ENCODE data around the gene LRFN3.

The LRFN3 gene

GRCh38 chr19:35915443-35915842 is 20.7 kb upstream of the LRFN3 start:
- TF ChIP-seq POLR2A (IDR thresholded peaks at IDR 0.05; ENCODE audit: low read depth, low read length) (no peak), SPI1 (IDR thresholded peaks at IDR 0.05; ENCODE audit: low read depth, low read length) (peak; percentile 58; the same call in 1 of the 2 replicates)
- peak; percentile 48 for FAIRE-seq
- no peak for DNase-seq (ENCODE audit: insufficient read length, low spot score)

GRCh38 chr19:35919306-35919705 is 16.9 kb upstream of the LRFN3 start:
- TF ChIP-seq POLR2AphosphoS5 (IDR thresholded peaks at IDR 0.05; ENCODE audit: low read depth, low read length) (no peak), POLR2A (IDR thresholded peaks at IDR 0.05; ENCODE audit: low read depth, low read length) (no peak), TAF1 (IDR thresholded peaks at IDR 0.05; ENCODE audit: low read depth, low read length) (no peak), SPI1 (IDR thresholded peaks at IDR 0.05; ENCODE audit: low read depth, low read length) (no peak), POU2F2 (IDR thresholded peaks at IDR 0.05; ENCODE audit: low read depth, low read length) (no peak), PAX5 (IDR thresholded peaks at IDR 0.05; ENCODE audit: insufficient read depth, low read length, severe bottlenecking) (no peak)
- no peak for FAIRE-seq
- DNase-seq (ENCODE audit: insufficient read length, low spot score): no peak

DNA sequence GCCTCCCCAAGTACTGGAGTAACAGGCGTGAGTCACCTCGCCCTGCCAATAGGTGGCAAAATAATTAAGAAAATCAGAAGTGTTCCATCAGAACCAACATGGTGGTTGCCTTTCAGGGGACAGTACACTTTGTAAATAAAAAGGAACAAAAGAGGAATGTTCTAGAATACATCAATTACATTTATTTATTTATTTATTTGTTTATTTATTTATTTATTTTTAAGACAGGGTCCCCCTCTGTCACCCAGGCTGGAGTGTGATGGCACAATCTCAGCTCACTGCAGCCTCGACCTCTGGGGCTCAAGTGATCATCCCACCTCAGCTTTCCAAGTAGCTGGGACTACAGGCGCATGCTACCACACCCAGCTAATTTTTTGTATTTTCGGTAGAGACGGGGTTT is 15.2 kb upstream of the LRFN3 start:
- DNase-seq (ENCODE audit: insufficient read length, low spot score) (no peak), FAIRE-seq (no peak)
- TF ChIP-seq POLR2A (IDR thresholded peaks at IDR 0.05; ENCODE audit: low read depth, low read length) (no peak), POU2F2 (IDR thresholded peaks at IDR 0.05; ENCODE audit: low read depth, low read length) (no peak), SPI1 (IDR thresholded peaks at IDR 0.05; ENCODE audit: low read depth, low read length) (no peak), TAF1 (IDR thresholded peaks at IDR 0.05; ENCODE audit: low read depth, low read length) (no peak), POLR2AphosphoS5 (IDR thresholded peaks at IDR 0.05; ENCODE audit: low read depth, low read length) (no peak), PAX5 (IDR thresholded peaks at IDR 0.05; ENCODE audit: insufficient read depth, low read length, severe bottlenecking) (no peak)

- DNase-seq (ENCODE audit: insufficient read length, low spot score): no peak
- FAIRE-seq: no peak
- no peak for TF ChIP-seq POLR2A (IDR thresholded peaks at IDR 0.05; ENCODE audit: low read depth, low read length)
- TF ChIP-seq SPI1 (IDR thresholded peaks at IDR 0.05; ENCODE audit: low read depth, low read length): no peak
- no peak for TF ChIP-seq TAF1 (IDR thresholded peaks at IDR 0.05; ENCODE audit: low read depth, low read length)
- TF ChIP-seq POLR2AphosphoS5 (IDR thresholded peaks at IDR 0.05; ENCODE audit: low read depth, low read length): no peak
- no peak for TF ChIP-seq PAX5 (IDR thresholded peaks at IDR 0.05; ENCODE audit: insufficient read depth, low read length, severe bottlenecking)
- TF ChIP-seq POU2F2 (IDR thresholded peaks at IDR 0.05; ENCODE audit: low read depth, low read length): no peak
Measured at GRCh38 chr19:35925501-35925900, 10.7 kb upstream of the LRFN3 start.

DNA sequence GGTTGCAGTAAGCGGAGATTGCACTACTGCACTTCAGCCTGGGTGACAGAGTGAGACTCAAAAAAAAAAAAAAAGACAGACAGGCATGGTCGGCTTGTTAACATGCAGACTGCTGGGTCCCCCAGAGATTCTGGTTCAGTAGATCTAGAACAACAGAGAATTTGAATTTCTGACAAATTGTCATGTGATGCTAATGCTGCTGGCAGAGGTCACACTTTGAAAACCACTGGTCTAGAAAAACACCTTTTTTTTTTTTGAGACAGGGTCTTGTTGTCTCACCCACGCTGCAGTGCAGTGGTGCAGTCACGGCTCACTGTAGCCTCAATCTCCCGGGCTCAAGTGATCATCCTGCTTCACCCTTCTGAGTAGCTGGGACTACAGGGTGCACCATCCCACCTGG is 7.7 kb upstream of the LRFN3 start:
- DNase-seq (ENCODE audit: insufficient read length, low spot score) (no peak), FAIRE-seq (no peak)
- TF ChIP-seq SPI1 (IDR thresholded peaks at IDR 0.05; ENCODE audit: low read depth, low read length) (no peak), PAX5 (IDR thresholded peaks at IDR 0.05; ENCODE audit: insufficient read depth, low read length, severe bottlenecking) (no peak)

DNA sequence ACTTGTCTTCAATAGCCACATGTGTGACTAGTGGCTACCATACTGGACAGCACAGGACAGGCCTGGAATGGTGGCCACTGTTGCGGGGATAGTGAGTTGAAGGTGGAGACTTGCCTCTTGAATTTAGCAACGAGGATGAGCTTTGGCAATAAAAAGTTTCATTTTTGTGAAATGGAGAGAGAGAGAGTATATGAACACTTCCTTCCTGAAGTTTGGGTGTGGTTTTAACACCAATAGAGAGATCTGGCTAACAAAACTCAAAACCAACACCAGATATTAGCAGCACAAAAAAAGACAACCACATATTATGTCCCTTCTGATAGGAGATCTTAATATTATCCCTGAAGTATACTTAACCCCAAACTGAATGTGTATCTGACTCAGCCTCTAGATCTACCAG is 6.3 kb upstream of the LRFN3 start:
- FAIRE-seq (peak; percentile 63), DNase-seq (ENCODE audit: insufficient read length, low spot score) (no peak)
- TF ChIP-seq TAF1 (IDR thresholded peaks at IDR 0.05; ENCODE audit: low read depth, low read length): no peak
- TF ChIP-seq SPI1 (IDR thresholded peaks at IDR 0.05; ENCODE audit: low read depth, low read length): peak; percentile 21; the same call in 1 of the 2 replicates

DNA sequence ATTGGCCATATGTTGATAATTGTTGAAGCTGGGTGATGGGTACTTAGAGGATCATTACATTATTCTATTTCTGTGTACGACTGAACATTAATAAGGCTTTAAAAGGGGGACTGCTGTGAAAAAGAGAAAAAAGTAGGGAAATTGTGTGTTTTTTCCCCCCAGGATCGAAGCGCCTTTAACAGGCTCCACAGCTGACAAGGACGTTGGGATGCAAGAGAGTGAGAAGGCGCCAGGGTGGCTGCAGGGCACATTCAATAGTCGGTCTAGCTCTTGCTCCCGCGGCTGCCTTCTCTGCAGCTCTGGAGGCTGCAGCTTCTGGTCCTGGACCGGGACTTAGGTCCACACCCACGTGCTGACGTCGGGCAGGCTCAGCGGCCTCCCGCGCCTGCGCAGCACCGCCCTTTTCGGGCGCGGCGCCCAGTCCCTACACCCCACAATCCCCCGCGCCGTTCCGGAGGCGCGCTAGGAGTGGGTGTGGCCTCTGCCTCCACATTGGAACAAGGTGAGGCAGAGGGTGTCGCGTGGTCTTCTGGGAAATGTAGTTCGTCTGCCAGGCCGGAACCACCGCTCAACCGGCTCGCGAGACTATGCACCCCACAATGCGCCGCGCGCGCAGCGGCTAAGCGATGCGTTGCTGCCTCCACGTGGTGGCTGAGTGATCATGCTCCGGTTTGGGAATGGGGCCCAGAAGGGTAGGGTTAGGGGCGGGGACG is 4.9 kb upstream of the LRFN3 start:
- FAIRE-seq: peak; percentile 100

DNA sequence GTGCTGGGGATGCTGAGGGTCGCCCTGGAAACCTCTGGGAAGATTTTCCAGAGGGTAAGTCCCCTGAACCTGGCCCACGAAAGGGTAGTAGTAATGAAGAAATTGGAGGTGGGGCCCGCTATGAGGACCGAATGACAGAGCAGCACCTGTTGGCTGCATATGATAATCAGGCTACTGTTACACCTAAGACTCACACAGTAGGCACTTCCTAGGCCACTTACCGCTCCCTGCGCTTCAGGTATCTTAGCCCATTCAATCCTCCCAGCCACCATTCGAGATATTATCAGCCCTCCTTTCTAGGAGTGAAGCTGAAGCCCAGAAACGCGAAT is 4.3 kb upstream of the LRFN3 start:
- no peak for DNase-seq (ENCODE audit: insufficient read length, low spot score)
- TF ChIP-seq PAX5 (IDR thresholded peaks at IDR 0.05; ENCODE audit: insufficient read depth, low read length, severe bottlenecking) (no peak), TAF1 (IDR thresholded peaks at IDR 0.05; ENCODE audit: low read depth, low read length) (no peak), POU2F2 (IDR thresholded peaks at IDR 0.05; ENCODE audit: low read depth, low read length) (no peak), SPI1 (IDR thresholded peaks at IDR 0.05; ENCODE audit: low read depth, low read length) (no peak), POLR2AphosphoS5 (IDR thresholded peaks at IDR 0.05; ENCODE audit: low read depth, low read length) (no peak)
- no peak for FAIRE-seq

More for the DNA sequence above, 4.9 kb upstream of the LRFN3 start:
- TF ChIP-seq TAF1 (IDR thresholded peaks at IDR 0.05; ENCODE audit: low read depth, low read length) (peak; percentile 93), POU2F2 (IDR thresholded peaks at IDR 0.05; ENCODE audit: low read depth, low read length) (peak; percentile 67; the same call in 1 of the 2 replicates), PAX5 (IDR thresholded peaks at IDR 0.05; ENCODE audit: insufficient read depth, low read length, severe bottlenecking) (peak; percentile 78), POLR2AphosphoS5 (IDR thresholded peaks at IDR 0.05; ENCODE audit: low read depth, low read length) (peak; percentile 98), POLR2A (IDR thresholded peaks at IDR 0.05; ENCODE audit: low read depth, low read length) (peak; percentile 98), SPI1 (IDR thresholded peaks at IDR 0.05; ENCODE audit: low read depth, low read length) (no peak)
- DNase-seq (ENCODE audit: insufficient read length, low spot score): peak; percentile 97

GRCh38 chr19:35932291-35932936 is 3.8 kb upstream of the LRFN3 start:
- no peak for DNase-seq (ENCODE audit: insufficient read length, low spot score)
- FAIRE-seq: no peak

DNA sequence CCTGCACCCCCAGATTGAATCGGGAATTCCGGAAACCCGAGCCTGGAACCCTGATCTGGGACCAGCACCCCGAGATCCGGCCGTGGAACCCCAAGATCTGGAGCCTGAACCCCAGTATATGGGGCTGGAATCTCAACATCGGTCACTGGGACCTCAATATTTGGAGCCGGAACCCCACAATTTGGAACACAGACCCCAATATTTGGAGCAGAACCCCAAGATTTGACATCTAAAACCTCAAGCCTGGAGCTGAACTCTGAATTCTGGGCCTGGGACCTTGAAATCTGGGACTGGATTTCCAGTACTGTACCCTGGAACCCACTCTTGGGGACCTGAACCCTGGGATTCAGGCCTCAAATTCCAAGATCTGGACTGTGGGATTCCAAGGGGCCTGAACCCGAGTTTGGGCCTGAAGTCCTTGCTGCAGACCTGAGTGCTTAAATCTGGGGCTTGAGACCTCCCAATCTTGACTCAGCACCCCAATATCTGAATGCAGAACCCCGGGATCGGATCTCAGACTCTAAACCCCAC is 629 bp downstream of the LRFN3 start:
- FAIRE-seq: no peak
- no peak for DNase-seq (ENCODE audit: insufficient read length, low spot score)
- TF ChIP-seq TAF1 (IDR thresholded peaks at IDR 0.05; ENCODE audit: low read depth, low read length) (no peak), POLR2AphosphoS5 (IDR thresholded peaks at IDR 0.05; ENCODE audit: low read depth, low read length) (no peak), POLR2A (IDR thresholded peaks at IDR 0.05; ENCODE audit: low read depth, low read length) (no peak), PAX5 (IDR thresholded peaks at IDR 0.05; ENCODE audit: insufficient read depth, low read length, severe bottlenecking) (no peak), POU2F2 (IDR thresholded peaks at IDR 0.05; ENCODE audit: low read depth, low read length) (no peak), SPI1 (IDR thresholded peaks at IDR 0.05; ENCODE audit: low read depth, low read length) (no peak)

More at GRCh38 chr19:35932291-35932936, 3.8 kb upstream of the LRFN3 start:
- no peak for TF ChIP-seq PAX5 (IDR thresholded peaks at IDR 0.05; ENCODE audit: insufficient read depth, low read length, severe bottlenecking)
- TF ChIP-seq POU2F2 (IDR thresholded peaks at IDR 0.05; ENCODE audit: low read depth, low read length): no peak
- no peak for TF ChIP-seq POLR2AphosphoS5 (IDR thresholded peaks at IDR 0.05; ENCODE audit: low read depth, low read length)
- TF ChIP-seq SPI1 (IDR thresholded peaks at IDR 0.05; ENCODE audit: low read depth, low read length): no peak
- no peak for TF ChIP-seq POLR2A (IDR thresholded peaks at IDR 0.05; ENCODE audit: low read depth, low read length)
- TF ChIP-seq TAF1 (IDR thresholded peaks at IDR 0.05; ENCODE audit: low read depth, low read length): no peak
